ENCODE data around the gene DLG2.
"Not testable (repeated sequence)": the region's sequence is repeated elsewhere in the genome, so short reads cannot be mapped to it uniquely, and the experiment has no call there.

Gene DLG2

DNA sequence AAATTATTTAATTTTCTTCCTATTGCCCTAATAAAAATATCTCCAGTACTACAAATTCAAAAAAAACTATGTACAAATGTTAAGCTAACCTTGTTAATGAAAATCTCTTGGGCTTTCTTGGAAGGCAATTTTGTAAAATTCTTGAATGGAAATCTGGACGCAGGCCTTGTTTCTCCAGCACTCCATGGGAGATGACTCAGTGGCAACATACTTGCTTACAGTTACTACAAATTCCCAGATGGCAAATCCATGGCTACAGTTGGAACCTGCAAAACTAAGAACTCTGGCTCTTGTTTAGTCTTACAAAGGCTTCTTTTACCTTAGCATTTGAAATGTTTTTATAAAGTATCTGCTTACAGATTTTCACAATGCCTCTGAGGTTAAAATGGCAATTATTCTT lies 725.2 kb downstream of the DLG2 start:
- no peak for DNase-seq (ENCODE audit: low read depth)

DNA sequence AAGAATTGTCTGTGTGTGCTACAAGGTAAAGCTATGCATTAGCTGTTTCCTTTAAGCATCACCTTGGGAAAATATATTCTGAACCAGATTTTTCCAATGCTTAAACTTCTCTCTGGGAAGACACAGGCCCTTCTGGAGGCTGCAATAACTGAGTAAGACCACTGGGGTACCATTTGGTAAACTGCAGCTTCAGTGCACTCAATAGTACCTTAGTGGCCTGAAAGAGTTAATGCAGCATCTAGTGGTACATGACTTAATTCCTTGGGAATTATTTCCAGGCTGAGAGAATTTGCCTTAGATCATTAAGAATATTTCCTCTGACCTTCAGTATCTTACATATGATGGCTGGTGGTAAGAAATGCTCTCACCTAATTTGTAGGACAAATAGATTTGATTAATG lies 727.4 kb downstream of the DLG2 start:
- no peak for DNase-seq (ENCODE audit: low read depth)

DNA sequence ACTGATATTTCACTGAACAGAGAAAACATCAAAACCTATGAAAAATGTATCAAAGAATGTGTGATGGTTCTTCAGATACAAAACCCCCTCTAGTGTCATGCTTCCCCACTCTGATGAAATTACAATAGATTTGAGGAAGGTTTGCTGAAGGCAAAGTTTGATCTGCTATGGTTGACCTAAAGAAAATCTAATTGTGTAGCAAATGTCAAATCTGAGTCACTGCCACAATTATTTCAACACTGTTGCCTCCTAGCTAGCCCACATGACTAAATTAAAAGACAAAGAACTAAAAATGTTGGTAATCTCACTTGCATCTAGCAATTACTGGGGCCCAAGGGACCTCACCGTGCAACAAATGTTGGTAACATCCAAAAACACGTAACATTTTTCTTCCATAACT lies 728.0 kb downstream of the DLG2 start:
- DNase-seq (ENCODE audit: low read depth), result no peak

DNA sequence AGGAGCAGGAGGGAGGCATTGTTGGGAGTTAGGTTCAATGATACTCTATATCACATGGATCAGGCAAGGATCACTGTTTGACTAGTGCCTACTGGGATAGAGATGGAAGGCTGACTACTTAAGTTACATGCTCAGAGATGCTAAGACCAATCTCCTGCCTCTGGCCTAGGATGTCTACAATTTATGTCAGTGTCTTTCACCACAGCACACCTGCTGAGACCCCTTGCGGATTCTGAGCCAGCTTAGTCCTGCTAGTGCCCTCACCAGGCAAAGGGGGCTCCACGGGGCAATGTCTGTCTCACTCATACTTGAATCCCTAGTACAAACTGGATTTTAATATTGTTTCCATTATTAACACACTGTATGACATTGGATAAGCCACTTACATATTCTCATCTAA lies 732.5 kb downstream of the DLG2 start:
- DNase-seq (ENCODE audit: low read depth), result no peak

DNA sequence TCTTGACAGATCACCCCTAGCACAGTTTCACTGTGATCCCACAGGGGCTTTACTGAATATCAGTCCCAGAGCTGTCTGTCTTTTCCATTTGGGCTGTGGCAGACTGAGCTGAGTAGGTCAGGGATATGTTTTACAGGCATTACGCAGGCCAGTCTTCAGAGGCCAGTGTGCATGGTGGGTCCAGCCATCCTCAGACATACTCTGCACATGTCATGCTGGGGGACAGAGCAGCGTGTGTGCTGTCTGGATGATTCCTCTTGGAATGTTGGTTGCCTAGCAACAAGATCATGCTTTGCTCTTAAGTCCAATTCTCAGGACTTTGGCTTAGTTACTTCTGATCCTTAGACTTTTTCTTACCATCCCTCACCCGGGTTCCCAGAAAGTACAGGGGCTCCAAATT lies 736.5 kb downstream of the DLG2 start:
- no peak for DNase-seq (ENCODE audit: low read depth)

DNA sequence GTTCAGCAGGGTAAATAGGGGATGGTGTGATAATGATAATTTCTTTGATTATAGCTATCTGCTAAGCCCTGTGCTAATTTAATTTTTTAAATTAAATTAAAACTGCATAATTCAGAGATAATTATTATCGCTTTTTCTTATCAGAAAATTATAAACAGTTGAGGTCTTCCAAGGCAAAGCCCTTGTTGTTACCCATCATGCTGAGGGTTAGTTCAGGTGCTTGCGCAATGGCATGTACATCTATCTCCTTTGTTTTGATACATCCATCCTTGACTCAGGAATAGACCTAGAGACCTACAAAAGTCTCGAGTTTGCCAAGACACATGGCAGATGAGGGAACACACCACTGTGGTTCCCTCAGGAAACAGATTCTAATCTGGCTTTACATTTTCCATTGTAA lies 737.6 kb downstream of the DLG2 start:
- DNase-seq (ENCODE audit: low read depth), result no peak

DNA sequence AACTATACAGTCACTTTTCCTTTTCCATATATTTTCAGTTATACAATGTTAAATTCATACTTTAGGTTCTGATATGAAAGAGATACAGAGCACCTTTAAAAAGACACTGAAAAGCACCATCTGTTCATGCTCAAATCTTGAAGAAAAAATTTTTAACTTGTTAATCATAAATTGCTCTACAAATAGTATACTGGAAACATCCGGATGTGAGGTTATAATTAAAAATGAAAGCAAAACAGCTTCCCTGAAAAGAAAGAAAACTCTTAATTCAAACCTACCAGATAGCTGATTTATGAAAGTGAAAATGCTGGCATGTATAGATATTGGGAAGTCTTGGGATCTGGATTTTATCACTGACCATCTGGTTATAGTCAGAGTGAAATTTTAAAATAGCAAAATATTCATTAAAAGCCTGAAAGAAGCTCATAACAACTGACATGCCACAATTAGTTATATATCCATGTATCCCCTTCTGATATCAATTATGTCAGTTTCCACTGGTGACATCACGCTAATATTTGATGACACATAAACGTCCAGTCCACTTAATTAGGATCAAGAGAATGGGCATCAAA lies 740.0 kb downstream of the DLG2 start:
- DNase-seq (ENCODE audit: low read depth), result no peak

DNA sequence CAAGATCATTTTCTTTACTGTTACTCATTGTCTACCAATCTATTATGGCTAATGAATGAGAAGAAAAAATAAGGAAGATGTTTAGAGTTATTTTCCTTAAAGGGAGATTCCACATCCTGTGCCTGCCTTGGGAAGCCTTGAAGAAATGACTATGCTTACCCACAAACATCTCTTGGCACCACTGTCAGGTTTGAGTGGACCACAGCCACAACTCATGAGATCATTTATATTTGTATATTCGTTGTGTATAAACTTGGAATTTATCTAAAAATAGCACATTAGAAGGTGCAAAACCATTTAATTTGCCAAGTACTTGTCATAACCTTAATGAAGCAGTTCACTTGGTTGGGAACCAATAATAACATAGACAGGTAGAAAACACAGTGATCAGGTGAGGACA lies 740.8 kb downstream of the DLG2 start:
- no peak for DNase-seq (ENCODE audit: low read depth)

DNA sequence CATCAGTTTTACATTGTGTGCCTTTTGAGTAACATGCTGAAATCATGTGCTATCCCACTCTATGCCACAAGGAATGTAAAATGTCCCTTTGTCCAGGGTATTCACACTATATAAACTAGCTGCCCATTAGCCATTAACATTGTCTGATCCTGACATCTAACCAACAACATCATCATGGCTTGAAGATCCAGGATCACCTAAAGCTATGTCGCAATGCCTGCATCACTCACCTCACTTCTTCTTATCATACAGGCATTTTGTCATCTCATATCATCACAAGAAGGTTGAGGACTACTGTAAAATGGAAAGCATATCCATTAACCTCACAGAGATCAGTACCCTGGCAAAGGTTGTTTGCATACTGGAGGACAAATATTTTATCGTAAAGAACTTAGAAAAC lies 742.3 kb downstream of the DLG2 start:
- no peak for DNase-seq (ENCODE audit: low read depth)

DNA sequence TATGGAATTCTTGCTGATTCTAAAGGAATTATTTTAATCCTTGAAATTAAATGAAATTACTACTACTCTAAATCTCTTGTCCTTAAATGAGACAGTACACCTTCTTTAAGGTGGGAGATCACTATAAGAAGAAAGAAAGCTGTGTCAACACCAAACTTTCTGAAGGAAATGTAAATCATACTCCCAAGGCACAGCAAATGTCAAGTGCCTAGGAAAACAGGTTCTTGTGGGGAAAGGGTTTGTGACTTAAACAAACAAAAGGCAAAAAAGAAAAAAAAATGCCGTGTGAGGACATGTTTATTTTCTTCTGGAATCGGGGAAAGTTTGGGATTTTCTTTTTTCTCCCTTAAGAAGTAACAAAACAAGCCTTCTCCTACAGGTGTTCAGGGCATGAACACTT lies 745.1 kb downstream of the DLG2 start:
- DNase-seq (ENCODE audit: low read depth), result no peak

DNA sequence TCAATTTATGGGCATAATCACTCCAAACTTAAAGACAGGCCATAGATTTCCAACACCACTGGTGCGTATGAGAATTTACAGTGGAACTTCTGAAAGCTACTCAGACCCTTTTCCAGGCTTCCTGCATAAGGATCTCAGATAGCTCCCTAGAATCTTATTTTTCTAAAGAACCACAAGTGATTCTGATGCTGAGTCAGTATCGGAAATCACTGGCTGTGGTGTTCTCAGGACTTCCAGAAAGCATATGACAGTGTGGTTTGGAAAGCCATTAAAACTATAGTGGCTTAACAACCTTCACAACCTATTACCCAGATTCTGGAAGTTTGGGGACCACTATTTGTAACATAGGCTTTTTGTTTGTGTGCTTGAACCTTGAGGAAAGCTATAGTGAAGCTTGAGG lies 756.0 kb downstream of the DLG2 start:
- DNase-seq (ENCODE audit: low read depth), result no peak

DNA sequence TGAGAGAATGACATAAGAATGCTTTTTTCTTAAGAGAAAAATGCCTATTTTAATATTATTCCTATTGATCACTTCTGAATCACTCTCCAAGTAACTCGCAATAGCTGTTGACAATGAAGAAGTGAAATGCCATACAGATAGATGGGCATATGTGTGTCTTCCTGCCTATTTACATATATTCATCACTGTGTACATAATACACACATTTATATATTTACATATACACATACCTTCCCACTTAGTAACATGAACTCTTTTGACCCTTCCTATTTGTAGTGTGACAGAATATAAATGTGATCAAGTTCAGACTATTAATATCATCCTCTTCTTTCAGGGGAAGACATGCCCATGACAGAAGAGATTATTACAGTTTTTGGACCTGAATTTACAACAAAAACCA lies 756.7 kb downstream of the DLG2 start:
- DNase-seq (ENCODE audit: low read depth), result no peak

DNA sequence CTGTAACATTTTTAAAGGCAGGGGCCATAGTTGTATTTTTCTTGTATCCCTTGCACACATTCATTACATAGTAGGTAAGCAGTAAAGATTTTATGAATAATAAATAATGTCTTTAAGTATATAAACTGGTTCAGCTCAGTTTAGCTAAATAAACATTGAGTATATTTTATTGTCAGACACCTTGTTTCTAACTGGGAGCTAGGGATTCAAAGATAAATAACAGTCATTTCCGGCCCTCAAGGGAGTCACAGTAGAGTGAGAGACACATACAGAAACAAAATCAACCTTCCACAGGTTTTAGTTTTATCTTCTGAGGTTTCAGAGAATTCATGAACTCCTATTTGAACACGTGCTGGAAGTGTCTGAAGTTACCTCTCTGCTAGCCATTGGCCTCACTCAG lies 760.2 kb downstream of the DLG2 start:
- no peak for DNase-seq (ENCODE audit: low read depth)

DNA sequence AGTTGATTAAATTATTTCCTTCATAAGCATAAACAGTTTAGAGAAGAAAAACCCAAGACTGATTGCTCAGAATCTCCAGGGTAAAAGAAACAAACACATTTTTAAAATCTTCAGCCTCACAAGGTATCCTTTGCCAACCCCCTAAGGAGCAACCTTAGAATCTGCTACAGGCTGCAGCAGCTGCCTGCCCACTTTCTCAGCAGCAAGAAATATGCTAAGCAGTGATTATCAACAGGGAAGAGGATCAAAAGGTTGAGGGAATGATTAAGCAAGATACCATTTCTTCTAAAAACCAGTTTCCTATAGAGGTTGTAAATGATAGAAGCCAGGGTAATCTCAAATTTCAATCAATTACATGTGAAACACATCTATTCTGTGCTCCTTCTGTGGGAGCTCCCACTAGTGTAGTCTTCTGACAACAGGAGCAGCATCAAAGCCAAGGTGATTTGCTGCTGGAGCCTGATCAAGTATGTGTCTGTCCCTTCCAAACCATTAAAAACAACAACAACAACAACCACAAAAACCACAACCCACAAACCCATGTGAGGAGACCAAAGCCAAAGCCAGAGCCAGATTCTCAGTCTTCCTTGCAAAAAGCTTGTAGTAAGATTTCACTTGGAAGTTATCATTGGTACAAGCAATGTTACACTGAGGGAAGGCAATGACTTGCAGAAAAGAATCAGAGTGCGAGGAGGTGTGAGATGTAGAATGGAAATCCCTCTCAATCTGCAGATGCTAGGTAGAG lies 761.2 kb downstream of the DLG2 start:
- no peak for DNase-seq (ENCODE audit: low read depth)

DNA sequence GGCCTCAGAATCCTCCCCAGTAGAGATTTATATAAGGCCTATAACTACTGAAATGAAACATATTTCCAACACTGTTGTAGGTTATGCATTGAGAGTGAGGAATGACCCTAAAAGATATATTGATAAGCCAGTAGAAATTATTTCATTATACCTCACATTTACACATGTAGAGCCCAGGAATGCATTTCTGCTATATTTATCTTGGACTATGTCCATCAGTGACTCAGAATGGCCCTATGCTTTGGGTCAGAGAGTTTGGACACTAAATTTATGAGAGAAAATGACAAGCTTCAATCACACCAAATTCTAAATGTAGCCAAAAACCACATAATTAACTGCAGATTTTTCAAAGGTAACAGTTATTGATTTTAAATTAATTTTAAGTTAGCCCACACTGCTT lies 761.9 kb downstream of the DLG2 start:
- no peak for DNase-seq (ENCODE audit: low read depth)

DNA sequence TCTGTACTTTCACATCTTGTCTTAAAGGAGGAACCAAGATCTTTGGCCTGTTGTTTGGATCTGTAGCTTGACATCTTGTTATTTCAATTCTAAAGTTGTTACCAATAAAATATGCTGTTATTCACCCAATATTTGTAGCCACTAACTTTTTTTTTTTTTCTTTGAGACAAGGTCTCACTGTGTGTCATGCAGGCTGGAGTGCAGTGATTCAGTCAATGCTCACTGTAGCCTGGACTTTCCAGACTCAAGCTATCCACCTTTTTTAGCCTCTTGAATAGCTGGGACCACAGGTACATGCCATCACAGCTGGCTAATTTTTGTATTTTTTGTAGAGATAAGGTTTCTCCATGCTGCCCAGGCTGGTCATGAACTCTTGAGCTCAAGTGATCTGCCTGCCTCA lies 769.4 kb downstream of the DLG2 start:
- DNase-seq (ENCODE audit: low read depth), result no peak

DNA sequence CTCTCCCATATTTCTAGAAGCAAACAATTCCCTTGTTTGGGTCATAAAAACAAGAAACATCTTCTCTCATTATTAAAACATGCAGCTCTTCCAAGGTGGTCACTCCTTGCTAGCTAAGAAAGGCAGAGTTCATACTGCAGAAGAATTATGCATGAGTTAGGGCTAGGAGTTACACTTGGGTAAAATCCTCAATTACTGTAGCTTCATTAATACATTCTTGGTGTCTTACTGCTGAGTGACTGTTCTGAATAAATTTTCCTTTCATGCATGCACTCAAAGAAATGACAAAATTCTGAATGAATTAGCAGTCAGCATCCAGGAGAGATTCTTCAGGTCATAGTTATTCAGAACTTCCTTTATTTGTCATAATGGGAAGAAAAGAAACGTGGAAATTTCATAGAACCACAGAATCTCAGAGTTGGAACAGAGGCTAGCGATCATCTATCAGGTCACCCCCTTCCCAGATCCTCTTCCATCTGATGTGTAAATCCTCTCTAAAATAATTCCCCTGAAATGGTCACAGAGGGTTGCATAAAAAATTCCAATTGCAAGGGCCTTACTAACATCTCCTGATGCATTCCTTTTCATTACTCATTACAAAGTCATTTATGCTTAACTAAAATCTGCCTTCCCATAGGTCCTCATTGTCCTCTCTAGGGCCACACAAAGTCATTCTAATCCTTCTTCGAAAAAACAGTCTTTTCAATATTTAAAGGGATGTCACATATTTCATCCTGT lies 771.5 kb downstream of the DLG2 start:
- DNase-seq (ENCODE audit: low read depth), result peak; percentile 3

DNA sequence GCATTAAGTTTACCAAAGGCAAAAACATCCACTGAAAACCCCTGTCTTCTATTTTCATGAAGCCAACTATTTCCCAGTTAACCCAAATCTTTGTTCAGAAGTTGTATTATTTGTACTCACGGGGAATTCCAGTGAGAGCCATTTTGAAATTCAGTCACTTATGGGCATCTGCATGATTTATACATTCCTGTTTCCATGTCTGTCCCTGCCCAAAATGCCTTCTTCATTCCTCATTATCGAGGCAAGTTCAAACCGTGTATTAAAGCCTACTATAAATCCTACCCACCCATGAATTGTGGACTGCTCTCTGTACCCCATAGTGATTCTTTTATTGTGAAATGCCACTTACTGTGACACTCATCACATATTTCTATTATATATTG lies 772.7 kb downstream of the DLG2 start:
- no peak for DNase-seq (ENCODE audit: low read depth)

DNA sequence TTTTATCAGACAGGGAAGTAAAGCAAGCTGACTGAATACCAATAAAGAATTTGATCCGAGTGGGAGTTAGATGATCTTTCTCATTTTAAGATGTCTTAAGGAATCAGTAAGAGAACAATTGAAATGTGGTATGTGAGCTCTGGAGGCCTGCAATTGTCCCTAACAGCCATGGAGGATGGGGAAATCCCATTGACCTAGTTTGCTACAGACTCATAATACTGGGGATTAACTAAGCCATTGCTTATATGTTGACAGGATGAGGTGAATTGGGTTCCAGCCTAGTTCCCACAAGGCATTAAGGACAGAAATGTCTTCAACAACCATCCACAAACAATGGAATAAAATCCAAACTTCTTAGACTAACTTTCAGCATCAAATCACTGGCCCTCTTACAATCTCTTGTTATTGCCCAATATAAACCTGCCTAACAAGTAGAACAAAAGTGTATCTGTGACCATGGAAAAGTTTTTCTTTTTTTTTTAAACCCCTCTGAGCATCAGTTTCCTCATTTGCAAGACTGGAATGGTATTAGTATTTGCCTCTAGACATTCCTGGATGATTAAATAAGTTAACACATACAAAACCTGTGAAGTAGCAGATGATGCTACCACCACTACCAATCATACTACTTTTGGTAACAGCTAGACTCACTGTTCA lies 773.2 kb downstream of the DLG2 start:
- DNase-seq (ENCODE audit: low read depth), result no peak

DNA sequence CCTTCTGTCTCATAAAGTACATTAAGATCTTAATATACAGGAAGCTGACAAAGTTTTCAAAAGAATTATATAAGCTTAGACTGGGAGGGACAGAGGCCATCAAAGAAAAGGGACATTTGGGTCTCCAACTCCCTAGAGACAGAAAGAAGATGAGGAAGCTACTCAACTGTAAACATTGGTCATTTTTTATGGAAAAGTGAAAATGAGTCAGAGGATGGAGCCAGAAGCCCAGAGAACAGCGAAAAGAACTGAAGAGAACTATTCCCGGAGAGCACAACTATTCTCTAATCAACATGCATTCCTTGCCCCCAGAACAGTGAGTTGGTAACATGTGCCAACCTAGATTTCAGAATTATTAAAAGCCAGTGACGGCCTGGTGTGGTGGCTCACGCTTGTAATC lies 779.3 kb downstream of the DLG2 start:
- no peak for DNase-seq (ENCODE audit: low read depth)

DNA sequence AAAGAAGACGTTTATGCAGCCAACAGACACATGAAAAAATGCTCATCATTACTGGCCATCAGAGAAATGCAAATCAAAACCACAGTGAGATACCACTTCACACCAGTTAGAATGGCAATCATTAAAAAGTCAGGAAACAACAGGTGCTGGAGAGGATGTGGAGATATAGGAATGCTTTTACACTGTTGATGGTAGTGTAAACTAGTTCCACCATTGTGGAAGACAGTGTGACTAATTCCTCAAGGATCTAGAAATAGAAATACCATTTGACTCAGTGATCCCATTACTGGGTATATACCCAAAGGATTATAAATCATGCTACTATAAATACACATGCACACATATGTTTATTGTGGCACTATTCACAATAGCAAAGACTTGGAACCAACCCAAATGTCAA lies 786.9 kb downstream of the DLG2 start:
- not testable (repeated sequence) for DNase-seq (ENCODE audit: low read depth)

DNA sequence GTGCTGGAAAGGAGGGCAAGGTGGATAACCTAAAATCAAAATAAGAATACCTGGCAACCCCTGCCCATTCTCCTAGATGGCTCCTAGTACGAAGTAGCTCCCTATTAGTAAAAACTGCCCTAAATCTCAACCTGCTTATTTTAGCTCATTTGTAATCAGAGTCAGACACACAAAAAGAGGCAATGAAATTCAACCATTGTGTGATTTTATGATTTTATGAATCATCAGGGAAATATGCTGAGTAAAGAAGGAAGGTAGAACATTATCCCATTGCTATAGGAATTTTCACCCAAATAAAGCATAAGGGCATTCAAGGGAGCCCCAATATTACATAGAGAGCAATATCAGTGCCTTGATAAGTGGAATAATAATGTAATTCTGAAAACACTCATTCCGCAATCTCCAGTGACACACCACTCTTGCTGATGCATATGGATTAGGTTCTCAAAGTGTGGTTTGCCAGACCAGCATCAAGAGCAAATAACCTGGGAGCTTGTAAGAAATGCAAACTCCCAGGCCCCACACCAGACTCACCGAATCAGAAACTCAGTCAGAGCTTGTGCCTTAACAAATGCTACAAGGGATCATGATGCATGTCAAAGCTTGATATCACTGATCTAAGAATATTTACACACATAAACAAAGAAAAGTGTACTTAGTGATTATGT lies 789.6 kb downstream of the DLG2 start:
- no peak for DNase-seq (ENCODE audit: low read depth)

DNA sequence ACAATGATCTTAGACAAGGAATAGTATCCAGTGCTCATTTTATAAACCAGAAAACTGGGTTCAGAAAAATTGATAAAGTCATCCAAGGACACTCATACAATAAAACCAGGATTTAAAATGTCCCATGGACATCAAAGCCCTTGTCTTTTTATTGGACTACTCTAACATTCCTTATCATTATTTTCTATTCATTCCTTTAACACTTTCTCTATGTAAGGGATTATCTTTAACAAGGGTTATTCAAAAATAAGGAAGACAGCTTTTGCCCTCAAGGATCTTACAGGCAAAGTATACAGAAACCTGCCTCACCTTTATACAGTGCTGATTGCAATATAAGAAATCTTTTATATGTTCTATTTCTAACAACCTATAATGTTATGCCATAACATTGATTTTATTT lies 790.8 kb downstream of the DLG2 start:
- no peak for DNase-seq (ENCODE audit: low read depth)
